Panc1 (cell line): Measurements from ENCODE around the gene APOBEC3B. TPM values are rescaled to one million over a fixed set of nuclear protein-coding genes. Genes with fewer than 3 reads are reported as not detected.

ENCODE experiments used
- ATAC-seq: fragments of 200-7000 bp; cut with Tn5 transposase; 2 replicates; pipeline ENCODE4 v1.9.1; 2020; ENCODE audit warnings: mild to moderate bottlenecking, moderate library complexity
- BruUV-seq: library from RNA; stranded (reverse); fragments of 400-500 nt; replicated peaks from 2 replicates; lab custom pipeline; 2021; lab: Mats Ljungman, UMichigan
- CTCF ChIA-PET: fragments of 300-600 bp; sonication (Branson Sonifier 250); formaldehyde crosslinking; loops from one replicate; lab custom pipeline; 2022; ENCODE audit warnings: antibody characterized with exemption; lab: Charles Lee
- POLR2A ChIA-PET: fragments of 300-600 bp; sonication (Branson Sonifier 250); formaldehyde crosslinking; loops from one replicate; lab custom pipeline; 2022; ENCODE audit warnings: antibody characterized with exemption; lab: Charles Lee
- DNase-seq: peaks from one replicate; pipeline ENCODE4 v3.0.0-alpha.2; 2010; ENCODE audit warnings: low read depth, low spot score
- H3K27ac ChIP-seq: 2 replicates; pipeline ENCODE4 v1.5.1; 2011; ENCODE audit warnings: mild to moderate bottlenecking, low read length, inconsistent platforms
- H3K27me3 ChIP-seq: fragments of 200-500 bp; sonication (Bioruptor generic); 2 replicates; pipeline ENCODE4 v1.6.0; 2014; ENCODE audit warnings: low read length, inconsistent platforms; ENCODE audit not compliant: control insufficient read depth, insufficient read depth
- H3K36me3 ChIP-seq: fragments of 200-500 bp; sonication (Bioruptor generic); 2 replicates; pipeline ENCODE4 v1.5.1; 2014; ENCODE audit warnings: inconsistent platforms, mild to moderate bottlenecking, low read length, moderate library complexity; ENCODE audit not compliant: control insufficient read depth, insufficient read depth
- H3K4me1 ChIP-seq: 2 replicates; pipeline ENCODE4 v1.5.1; 2011; ENCODE audit warnings: inconsistent platforms, mild to moderate bottlenecking, low read length, moderate library complexity; ENCODE audit not compliant: control insufficient read depth, insufficient read depth
- H3K4me3 ChIP-seq, 2 experiments: 2 replicates each; pipeline ENCODE4 v1.5.1; 2011 to 2012; ENCODE audit warnings: low read depth in 2 of 2, low read length in 2 of 2, mild to moderate bottlenecking in 2 of 2, inconsistent platforms in 1 of 2, moderate library complexity in 1 of 2
- H3K9me3 ChIP-seq: fragments of 200-500 bp; sonication (Bioruptor generic); 2 replicates; pipeline ENCODE4 v1.5.1; 2014; ENCODE audit warnings: low read depth, mild to moderate bottlenecking, inconsistent platforms, low read length, moderate library complexity; ENCODE audit not compliant: control insufficient read depth, insufficient read depth
- CTCF ChIP-seq: fragments of 450-650 bp; IDR thresholded peaks from 2 replicates; pipeline ENCODE4 v1.5.1; 2017; ENCODE audit warnings: mild to moderate bottlenecking
- POLR2AphosphoS5 ChIP-seq: IDR thresholded peaks from 2 replicates; pipeline ENCODE4 v1.6.1; 2012; ENCODE audit warnings: mild to moderate bottlenecking, low read depth, low read length, moderate library complexity
- REST ChIP-seq, 2 experiments: IDR thresholded peaks; 2 replicates each; pipeline ENCODE4 v1.6.1; 2011 to 2012; ENCODE audit warnings: low read depth in 2 of 2, control low read depth in 1 of 2, low read length in 1 of 2, mild to moderate bottlenecking in 1 of 2, moderate library complexity in 1 of 2; ENCODE audit not compliant: insufficient read depth in 1 of 2
- SIN3A ChIP-seq: IDR thresholded peaks from 2 replicates; pipeline ENCODE4 v1.6.1; 2012; ENCODE audit warnings: low read depth, mild to moderate bottlenecking, low read length, moderate library complexity, borderline replicate concordance; ENCODE audit not compliant: insufficient read depth
- TCF7L2 ChIP-seq: IDR thresholded peaks from 2 replicates; pipeline ENCODE4 v1.6.1; 2011; ENCODE audit warnings: mild to moderate bottlenecking, low read depth, low read length, inconsistent platforms
- in situ Hi-C: cut with HindIII; loops from 2 replicates; pipeline ENCODE4 v1.10.0; 2016; ENCODE audit warnings: low sequenced_read_pairs, low pct_unique_long_range_greater_than_20kb
- intact Hi-C: fragments of 100-400 bp; cut with micrococcal nuclease; formaldehyde crosslinking; loops from one replicate; pipeline ENCODE4 v1.10.0; 2022; ENCODE audit not compliant: unreplicated experiment
- total RNA-seq: library from RNA; stranded (reverse); gene quantifications from one replicate; pipeline ENCODE4 v1.2.1, GENCODE V29; 2021; ENCODE audit not compliant: unreplicated experiment

The APOBEC3B gene
- total RNA-seq, 1 experiment from 2014 or later, result 15.6 TPM

GRCh38 chr22:38937541-38937940 lies 44.6 kb upstream of the APOBEC3B start:
- POLR2A ChIA-PET, result no interaction called here
- no TSS peak for BruUV-seq
- no peak for ATAC-seq

GRCh38 chr22:38938221-38938620 lies 43.9 kb upstream of the APOBEC3B start:
- no peak overlapping the region for H3K27ac ChIP-seq
- ChIA-PET POLR2A (no interaction called here), CTCF (no interaction called here)
- BruUV-seq, result no TSS peak
- H3K9me3 ChIP-seq, result no peaks in the 10 kb centered on the region
- H3K36me3 ChIP-seq, result no peaks in the 10 kb centered on the region
- ATAC-seq (no peak), DNase-seq (no peak)
- TF ChIP-seq TCF7L2, result no peak
- no peak for TF ChIP-seq POLR2AphosphoS5
- TF ChIP-seq SIN3A, result no peak
- no peak for TF ChIP-seq REST (IDR thresholded peaks at IDR 0.05; ENCODE audit: insufficient read depth in 1 of 2, low read depth in 2 of 2, low read length in 1 of 2)
- TF ChIP-seq CTCF, result no peak
- H3K4me3 ChIP-seq, result no peak overlapping the region
- intact Hi-C loops (no loop called here), in situ Hi-C loops (no loop called here)
- no peaks in the 10 kb centered on the region for H3K4me1 ChIP-seq
- no peaks in the 10 kb centered on the region for H3K27me3 ChIP-seq

More at GRCh38 chr22:38937541-38937940, 44.6 kb upstream of the APOBEC3B start:
- H3K9me3 ChIP-seq, result no peaks in the 10 kb centered on the region
- no peak overlapping the region for H3K27ac ChIP-seq
- H3K4me1 ChIP-seq, result no peaks in the 10 kb centered on the region
- TF ChIP-seq POLR2AphosphoS5 (no peak), TCF7L2 (no peak), REST (IDR thresholded peaks at IDR 0.05; ENCODE audit: insufficient read depth in 1 of 2, low read depth in 2 of 2, low read length in 1 of 2) (no peak)
- in situ Hi-C loops (no loop called here), intact Hi-C loops (no loop called here)
- no peaks in the 10 kb centered on the region for H3K27me3 ChIP-seq
- no peak overlapping the region for H3K4me3 ChIP-seq
- no peaks in the 10 kb centered on the region for H3K36me3 ChIP-seq
- CTCF ChIA-PET, result no interaction called here
- no peak for DNase-seq
